Brain microvascular endothelial cell (primary cell): ENCODE measurements around the gene GSC2.

Experiments
- DNase-seq: peaks from one replicate; pipeline ENCODE4 v3.0.0-alpha.2; 2020
- H3K27ac ChIP-seq: fragments of 250-450 bp; sonication (Bioruptor Pico); 2 replicates; pipeline ENCODE4 v1.5.1; 2020; ENCODE audit warnings: mild to moderate bottlenecking, moderate library complexity
- H3K27me3 ChIP-seq: fragments of 250-450 bp; sonication (Bioruptor Pico); replicated peaks from 2 replicates; pipeline ENCODE4 v1.5.1; 2020; ENCODE audit warnings: mild to moderate bottlenecking
- H3K36me3 ChIP-seq: fragments of 250-450 bp; sonication (Bioruptor Pico); replicated peaks from 2 replicates; pipeline ENCODE4 v1.5.1; 2020; ENCODE audit warnings: mild to moderate bottlenecking
- H3K4me3 ChIP-seq: 2 replicates; pipeline ENCODE4 v1.5.1; 2011; ENCODE audit warnings: low read depth, mild to moderate bottlenecking, control low read depth, low read length, moderate library complexity
- CTCF ChIP-seq: IDR thresholded peaks from 2 replicates; pipeline ENCODE4 v1.5.1; 2011; ENCODE audit warnings: low read depth, mild to moderate bottlenecking, moderate library complexity, low read length, control low read depth, inconsistent platforms; ENCODE audit errors: missing control alignments
- in situ Hi-C: cut with HindIII; loops from 2 replicates; pipeline ENCODE4 v1.10.0; 2017; ENCODE audit warnings: low sequenced_read_pairs, low pct_ligation_motif_present

The GSC2 gene

GRCh38 chr22:19128946-19129727 lies 21.0 kb downstream of the GSC2 start:
- TF ChIP-seq CTCF, result no peak
- Histone ChIP-seq H3K36me3 (peaks cover 14% of the 10 kb centered on the region), H3K27me3 (no peaks in the 10 kb centered on the region), H3K4me3 (no peak overlapping the region), H3K27ac (no peak overlapping the region)
- in situ Hi-C loops, result no loop called here
- no peak for DNase-seq

- no peak for TF ChIP-seq CTCF
- in situ Hi-C loops, result no loop called here
- Histone ChIP-seq H3K27me3 (no peaks in the 10 kb centered on the region), H3K36me3 (peaks cover 2% of the 10 kb centered on the region), H3K27ac (no peak overlapping the region), H3K4me3 (no peak overlapping the region)
- DNase-seq, result no peak
Observed at GRCh38 chr22:19128009-19128401, 22.1 kb downstream of the GSC2 start.

- Histone ChIP-seq H3K27ac (no peak overlapping the region), H3K36me3 (no peaks in the 10 kb centered on the region), H3K4me3 (no peak overlapping the region), H3K27me3 (no peaks in the 10 kb centered on the region)
- no peak for DNase-seq
- no peak for TF ChIP-seq CTCF
- in situ Hi-C loops, result no loop called here
Observed at GRCh38 chr22:19127329-19128008, 22.6 kb downstream of the GSC2 start.

- TF ChIP-seq CTCF, result no peak
- H3K4me3 ChIP-seq, result no peak overlapping the region
- in situ Hi-C loops, result no loop called here
- DNase-seq, result no peak
- H3K27ac ChIP-seq, result no peak overlapping the region
- H3K36me3 ChIP-seq, result no peaks in the 10 kb centered on the region
- no peaks in the 10 kb centered on the region for H3K27me3 ChIP-seq
Observed at GRCh38 chr22:19126309-19127273, 23.5 kb downstream of the GSC2 start.

- in situ Hi-C loops, result no loop called here
- no peak for TF ChIP-seq CTCF
- DNase-seq, result no peak
- H3K27me3 ChIP-seq, result no peaks in the 10 kb centered on the region
- H3K4me3 ChIP-seq, result no peak overlapping the region
- H3K27ac ChIP-seq, result no peak overlapping the region
- H3K36me3 ChIP-seq, result no peaks in the 10 kb centered on the region
Observed at GRCh38 chr22:19125474-19126308, 24.4 kb downstream of the GSC2 start.
